Measurements from ENCODE around the gene NUP214.
"Not testable (repeated sequence)": the region's sequence is repeated elsewhere in the genome, so short reads cannot be mapped to it uniquely, and the experiment has no call there.

NUP214 gene

DNA sequence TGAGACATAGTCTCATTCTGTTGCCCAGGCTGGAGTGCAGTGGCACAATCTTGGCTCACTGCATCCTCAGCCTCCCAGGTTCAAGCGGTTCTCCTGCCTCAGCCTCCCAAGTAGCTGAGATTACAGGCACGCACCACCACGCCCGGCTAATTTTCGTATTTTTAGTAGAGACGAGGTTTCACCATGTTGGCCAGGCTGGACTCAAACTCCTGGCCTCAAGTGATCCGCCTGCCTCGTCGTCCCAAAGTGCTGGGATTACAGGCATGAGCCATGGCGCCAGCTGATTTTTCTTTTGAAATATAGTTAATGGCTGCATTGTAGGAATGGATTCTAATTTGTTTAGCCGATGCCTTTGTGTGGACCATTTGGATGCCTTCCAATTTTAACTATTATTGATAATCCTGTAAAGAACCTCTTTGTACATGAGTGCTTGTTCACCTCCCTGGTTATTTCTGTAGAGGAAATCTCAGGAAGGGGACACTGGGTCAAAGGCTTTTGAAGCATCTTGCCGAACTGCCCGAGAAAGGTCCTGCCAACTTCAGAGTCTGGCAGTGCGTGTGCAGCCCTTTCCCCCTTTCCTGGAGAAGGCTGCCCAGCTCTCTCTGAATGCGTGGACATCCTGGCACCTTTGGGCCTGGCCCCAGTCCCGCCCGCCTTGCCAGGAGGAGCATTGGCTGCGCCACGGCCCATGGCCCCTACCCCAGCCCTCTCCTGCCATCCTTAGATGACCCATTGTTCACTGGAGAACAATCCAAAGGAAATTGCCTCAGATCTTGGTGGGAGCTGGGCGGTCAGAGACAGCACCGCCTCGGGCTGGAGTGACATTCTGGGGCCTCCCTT, 8.9 kb upstream of the NUP214 start:
- DNase-seq = no peak

- DNase-seq = no peak
Measured at GRCh38 chr9:131117121-131117761, 8.1 kb upstream of the NUP214 start.

- no peak for DNase-seq
Measured at GRCh38 chr9:131117762-131118145, 7.6 kb upstream of the NUP214 start.

GRCh38 chr9:131119600-131119999, 5.8 kb upstream of the NUP214 start:
- DNase-seq = no peak

DNA sequence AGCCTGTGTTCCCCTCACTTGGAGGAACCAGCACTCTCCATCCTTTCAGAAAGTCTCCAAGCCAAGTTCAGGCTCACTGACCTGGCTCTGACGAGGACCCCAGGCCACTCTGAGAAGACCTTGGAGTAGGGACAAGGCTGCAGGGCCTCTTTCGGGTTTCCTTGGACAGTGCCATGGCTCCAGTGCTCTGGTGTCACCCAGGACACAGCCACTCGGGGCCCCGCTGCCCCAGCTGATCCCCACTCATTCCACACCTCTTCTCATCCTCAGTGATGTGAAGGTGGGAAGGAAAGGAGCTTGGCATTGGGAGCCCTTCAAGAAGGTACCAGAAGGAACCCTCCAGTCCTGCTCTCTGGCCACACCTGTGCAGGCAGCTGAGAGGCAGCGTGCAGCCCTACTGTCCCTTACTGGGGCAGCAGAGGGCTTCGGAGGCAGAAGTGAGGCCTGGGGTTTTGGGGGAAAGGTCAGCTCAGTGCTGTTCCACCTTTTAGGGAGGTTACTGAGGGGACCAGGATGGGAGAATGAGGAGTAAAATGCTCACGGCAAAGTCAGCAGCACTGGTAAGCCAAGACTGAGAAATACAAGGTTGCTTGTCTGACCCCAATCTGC, 4.7 kb upstream of the NUP214 start:
- DNase-seq = no peak

DNA sequence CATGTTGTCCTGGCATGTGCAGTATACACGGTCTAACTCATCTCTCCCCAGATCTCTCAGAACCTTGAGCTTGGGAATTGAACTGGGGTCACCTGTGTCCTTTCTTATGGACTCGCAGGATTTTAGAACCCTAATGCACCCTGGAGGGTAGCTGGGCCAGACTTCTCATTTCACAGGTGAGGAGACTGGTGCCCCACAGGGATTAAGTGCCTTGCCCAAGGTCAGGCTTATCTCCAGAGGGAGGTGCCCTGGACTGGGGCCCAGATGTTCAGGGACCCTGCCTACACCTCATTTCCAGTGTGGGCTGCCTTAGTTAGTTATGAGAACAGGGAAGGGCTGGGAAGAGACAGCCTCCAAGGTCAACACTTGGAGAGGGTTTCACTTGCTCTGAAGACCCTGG, 4.0 kb upstream of the NUP214 start:
- no peak for DNase-seq

DNA sequence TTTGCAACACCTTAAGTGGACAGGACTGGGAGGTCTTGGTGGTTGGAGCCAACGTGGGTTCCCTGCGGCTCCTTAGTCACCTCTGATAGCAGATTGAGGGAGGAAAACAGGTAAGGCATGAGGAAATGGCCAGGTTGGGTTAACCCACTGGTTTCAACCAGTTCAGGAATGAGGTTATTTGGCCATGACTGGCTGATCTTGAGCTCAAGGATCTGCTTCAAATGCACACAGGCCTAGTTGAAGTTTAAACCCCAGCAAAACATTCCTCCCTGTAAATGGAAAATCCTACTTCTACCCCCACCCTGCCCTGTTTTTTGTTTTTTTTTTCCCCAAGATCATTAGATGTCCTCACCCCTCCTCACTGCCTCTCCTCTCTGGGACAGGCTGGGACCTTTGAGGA, 3.2 kb upstream of the NUP214 start:
- DNase-seq = no peak

DNA sequence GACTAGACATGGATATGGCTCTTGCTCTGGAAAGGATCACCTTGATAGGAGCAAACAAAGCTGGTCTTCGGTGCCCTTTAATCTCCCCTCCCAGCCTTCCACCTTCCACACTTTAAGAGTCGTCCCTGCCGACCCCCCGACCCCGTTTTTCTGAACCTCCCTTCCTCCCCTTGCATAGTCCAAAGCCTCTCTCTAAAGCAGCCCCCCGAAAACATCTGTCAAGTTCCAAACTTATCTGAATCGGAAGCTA, 423 bp upstream of the NUP214 start:
- no peak for DNase-seq

- DNase-seq = no peak
Measured at GRCh38 chr9:131126059-131126426, 657 bp downstream of the NUP214 start.

GRCh38 chr9:131129183-131129582, 3.8 kb downstream of the NUP214 start:
- DNase-seq = no peak

DNA sequence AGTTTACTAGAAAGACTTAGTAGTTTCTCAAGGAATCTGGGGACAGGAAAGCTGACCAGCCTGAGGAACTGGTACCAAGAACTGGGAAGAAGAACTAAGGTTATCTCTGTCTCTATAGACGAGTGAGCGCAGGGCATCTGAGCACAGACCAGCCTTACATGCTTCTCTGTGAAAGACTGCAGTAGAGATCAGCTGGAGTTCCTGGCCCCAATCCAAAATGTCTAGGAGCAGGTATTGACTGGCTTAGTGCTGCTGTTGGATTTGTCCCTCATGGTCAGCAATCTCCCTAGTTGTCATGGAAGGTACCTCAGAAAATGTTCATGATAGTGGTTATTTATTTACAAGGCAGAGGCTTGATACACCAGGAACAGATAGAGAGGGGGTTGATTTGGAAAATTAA, 13.3 kb downstream of the NUP214 start:
- no peak for DNase-seq

DNA sequence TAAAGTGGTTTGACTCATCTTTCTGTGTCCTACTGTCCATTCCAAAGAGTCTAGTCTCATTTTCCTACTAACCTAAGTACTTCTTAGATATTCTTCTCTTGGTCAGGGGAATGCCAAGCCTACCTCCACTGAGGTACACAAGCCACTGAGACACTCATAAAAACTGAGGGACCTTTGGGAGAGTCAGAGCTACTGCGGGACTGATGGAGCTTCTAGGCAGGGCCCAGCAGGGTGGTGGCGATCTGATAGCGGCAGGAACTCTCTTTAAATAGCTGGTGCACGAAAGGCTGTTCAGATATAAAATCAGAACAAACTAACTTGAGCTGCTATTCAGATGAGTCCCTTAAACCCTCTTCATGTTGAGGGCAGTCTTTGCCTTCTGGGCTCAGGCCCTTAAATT, 14.7 kb downstream of the NUP214 start:
- no peak for DNase-seq

DNA sequence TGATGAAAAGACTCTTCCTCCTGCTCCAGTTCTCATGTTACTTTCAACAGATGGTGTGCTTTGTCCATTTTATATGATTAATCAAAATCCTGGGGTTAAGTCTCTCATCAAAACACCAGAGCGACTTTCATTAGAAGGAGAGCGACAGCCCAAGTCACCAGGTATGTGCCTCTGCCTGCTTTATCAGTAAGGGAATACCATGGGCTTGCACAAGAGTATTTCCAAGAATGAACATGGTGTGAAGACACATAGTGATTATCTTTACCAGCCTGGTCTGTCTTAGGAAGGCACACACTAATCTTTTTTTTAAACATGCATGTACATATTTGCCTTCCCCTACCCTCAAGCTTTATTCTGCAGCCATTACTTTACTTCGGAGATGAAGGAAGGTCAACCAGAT, 15.2 kb downstream of the NUP214 start:
- no peak for DNase-seq

DNA sequence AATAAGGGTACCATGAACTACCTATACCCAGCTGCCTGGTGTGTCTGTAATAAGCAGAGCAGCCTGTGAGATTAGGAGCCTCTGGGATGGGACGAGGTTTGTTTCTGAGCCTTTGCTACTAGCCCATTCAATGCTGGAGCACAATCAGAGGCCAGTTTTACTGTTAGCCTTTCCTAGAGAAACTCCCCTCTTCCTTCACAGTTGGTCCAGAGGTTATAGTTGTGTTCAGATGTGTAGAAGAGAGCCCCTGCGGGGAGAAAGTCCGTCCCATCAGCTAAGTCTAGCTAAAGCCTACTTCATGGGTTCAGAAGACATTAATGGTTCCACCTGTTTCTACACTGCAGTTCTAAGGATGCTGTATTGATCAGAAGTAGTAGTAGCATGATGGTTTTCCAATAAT, 16.8 kb downstream of the NUP214 start:
- DNase-seq = no peak

- DNase-seq = no peak
Measured at GRCh38 chr9:131144201-131144600, 18.8 kb downstream of the NUP214 start.

GRCh38 chr9:131145245-131145644, 19.9 kb downstream of the NUP214 start:
- DNase-seq = no peak

DNA sequence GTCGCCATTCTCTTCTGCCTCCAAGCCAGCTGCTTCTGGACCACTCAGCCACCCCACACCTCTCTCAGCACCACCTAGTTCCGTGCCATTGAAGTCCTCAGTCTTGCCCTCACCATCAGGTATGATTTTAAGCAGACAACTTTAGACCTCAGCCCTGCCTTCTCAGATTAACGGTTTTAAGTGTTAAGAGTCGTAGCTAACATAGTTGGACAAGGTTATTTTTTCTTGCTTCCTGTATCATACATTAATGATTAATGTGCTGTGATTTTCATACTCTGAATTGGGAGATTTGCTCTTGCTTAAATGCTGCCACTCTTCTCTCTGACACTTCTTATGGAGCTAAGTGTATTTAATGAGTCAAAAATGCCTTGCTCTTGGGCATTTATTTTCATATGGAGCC, 20.8 kb downstream of the NUP214 start:
- no peak for DNase-seq

DNA sequence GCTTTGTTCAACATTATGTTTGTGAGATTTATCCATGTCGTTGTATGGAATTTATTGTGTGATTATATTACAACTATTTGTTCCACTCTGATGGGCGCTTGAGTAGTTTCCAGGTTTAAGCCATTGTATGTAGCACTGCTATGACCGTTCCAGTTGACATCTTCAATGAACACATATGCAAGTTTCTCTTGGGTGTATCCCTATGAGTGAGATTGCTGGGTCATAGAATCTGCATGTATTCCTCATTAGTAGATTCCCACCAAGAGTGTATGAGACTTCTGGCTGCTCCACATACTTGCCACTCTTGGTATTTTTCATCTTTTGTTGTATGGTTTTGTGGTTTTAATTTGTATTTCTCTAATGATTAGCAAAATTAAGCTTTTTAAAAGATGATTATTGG, 22.9 kb downstream of the NUP214 start:
- no peak for DNase-seq

DNA sequence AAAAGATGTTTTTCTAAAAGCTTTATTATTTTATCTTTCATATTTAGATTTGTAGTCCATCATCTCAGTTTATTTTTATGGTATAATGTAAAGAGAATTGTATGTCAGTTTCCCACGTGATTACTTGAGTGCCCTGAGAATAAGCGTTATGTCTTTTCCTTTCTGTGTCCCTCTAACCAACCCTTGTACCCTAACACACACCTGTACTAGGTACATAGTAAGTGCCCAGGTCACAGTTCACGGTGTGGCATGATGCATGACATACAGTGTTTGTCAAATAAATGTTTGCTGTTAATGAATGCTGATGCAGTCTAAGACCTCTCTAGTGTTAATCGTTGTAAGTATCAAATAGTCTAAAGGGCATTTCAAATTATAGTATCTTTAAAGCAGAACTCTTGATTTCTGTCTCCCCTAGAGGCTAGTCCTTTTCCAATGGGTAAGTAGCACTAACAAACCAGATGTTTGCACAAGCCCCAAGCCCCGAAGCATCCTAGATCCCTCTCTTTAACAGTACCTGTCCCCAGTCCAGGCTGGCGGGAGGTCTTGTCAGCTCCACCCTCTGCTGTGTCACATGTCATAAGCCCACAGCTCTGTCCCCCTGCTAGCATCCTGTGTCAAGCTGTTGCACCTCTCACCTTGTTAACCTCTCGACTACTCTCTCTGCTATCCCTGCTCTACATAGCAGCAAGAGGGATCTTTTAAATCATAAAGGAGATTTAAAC, 23.7 kb downstream of the NUP214 start:
- peak; percentile 11 for DNase-seq

- DNase-seq = no peak
Measured at GRCh38 chr9:131149688-131150053, 24.3 kb downstream of the NUP214 start.

- DNase-seq = no peak
Measured at GRCh38 chr9:131153595-131153994, 28.2 kb downstream of the NUP214 start.

GRCh38 chr9:131158673-131159072, 33.3 kb downstream of the NUP214 start:
- DNase-seq = not testable (repeated sequence)

DNA sequence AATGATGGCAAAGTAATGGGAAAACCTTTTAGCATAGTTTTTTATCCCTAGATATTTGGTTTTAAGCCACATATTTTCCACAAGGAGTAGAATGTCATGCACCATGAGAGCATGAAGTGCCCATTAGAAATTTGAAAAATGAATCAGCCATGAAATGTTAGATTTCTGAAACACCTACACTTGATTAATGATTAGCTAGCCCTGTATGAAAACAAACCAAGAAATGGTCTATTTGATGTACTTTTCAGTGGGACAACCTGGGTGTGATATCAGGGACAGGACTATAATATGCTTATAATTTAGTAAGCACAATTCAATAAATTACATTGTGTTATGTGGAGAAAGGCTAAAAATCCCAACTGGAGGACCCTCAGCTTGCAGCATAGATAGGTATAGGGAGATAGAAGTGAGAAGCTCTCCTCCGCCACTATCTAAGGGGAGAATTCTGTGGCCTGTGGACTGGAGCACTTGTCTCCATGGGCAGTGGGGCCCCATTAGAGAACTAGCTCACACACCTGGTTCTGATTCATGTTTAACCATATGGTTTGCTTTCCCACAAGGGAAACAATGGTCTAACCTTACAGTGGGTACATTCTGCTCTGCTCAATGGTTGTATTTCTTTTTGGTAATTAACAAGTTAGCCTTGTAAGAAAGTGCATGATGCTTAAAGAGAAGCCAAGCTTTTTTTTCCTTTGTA, 35.2 kb downstream of the NUP214 start:
- DNase-seq = no peak
